GM18507 (cell line): ENCODE results near the gene DYNC1LI2.
"Not testable (repeated sequence)": the region's sequence is repeated elsewhere in the genome, so short reads cannot be mapped to it uniquely, and the experiment has no call there.

Experiments used
- DNase-seq: peaks from one replicate; pipeline ENCODE4 v3.0.0; 2011; ENCODE audit warnings: low read depth; ENCODE audit not compliant: insufficient read length; ENCODE audit errors: extremely low spot score
- FAIRE-seq: peaks from 2 replicates; lab custom pipeline; 2011; peaks lifted over from hg19 to GRCh38; lab: Jason Lieb, UNC

DYNC1LI2 gene

GRCh38 chr16:66751303-66751991 is at the start of gene DYNC1LI2:
DYNC1LI2 (minus strand) TSS chr16:66751609; CDS start chr16:66751591, 18 bp downstream.
- DNase-seq (peak; percentile 93), FAIRE-seq (peak; percentile 77)

GRCh38 chr16:66800856-66801255 is 49.4 kb upstream of the DYNC1LI2 start:
- no peak for DNase-seq

GRCh38 chr16:66798161-66798560 is 46.8 kb upstream of the DYNC1LI2 start:
- no peak for FAIRE-seq
- no peak for DNase-seq

More at GRCh38 chr16:66800856-66801255, 49.4 kb upstream of the DYNC1LI2 start:
- no peak for FAIRE-seq

GRCh38 chr16:66793984-66794383 is 42.6 kb upstream of the DYNC1LI2 start:
- not testable (repeated sequence) for FAIRE-seq, DNase-seq

GRCh38 chr16:66790130-66790733 is 38.8 kb upstream of the DYNC1LI2 start:
- FAIRE-seq (no peak), DNase-seq (no peak)

GRCh38 chr16:66787427-66787826 is 36.0 kb upstream of the DYNC1LI2 start:
- no peak for DNase-seq

GRCh38 chr16:66786551-66786950 is 35.1 kb upstream of the DYNC1LI2 start:
- DNase-seq (no peak), FAIRE-seq (no peak)

More at GRCh38 chr16:66787427-66787826, 36.0 kb upstream of the DYNC1LI2 start:
- no peak for FAIRE-seq

- no peak for FAIRE-seq
- no peak for DNase-seq
Measured at GRCh38 chr16:66776457-66776856, 25.0 kb upstream of the DYNC1LI2 start.

- DNase-seq (no peak), FAIRE-seq (no peak)
Measured at GRCh38 chr16:66774981-66775380, 23.6 kb upstream of the DYNC1LI2 start.

- DNase-seq (no peak), FAIRE-seq (no peak)
Measured at GRCh38 chr16:66758086-66758485, 6.7 kb upstream of the DYNC1LI2 start.

- no peak for DNase-seq
- no peak for FAIRE-seq
Measured at GRCh38 chr16:66754819-66755218, 3.4 kb upstream of the DYNC1LI2 start.

GRCh38 chr16:66754211-66754610 is 2.8 kb upstream of the DYNC1LI2 start:
- FAIRE-seq = no peak
- DNase-seq = no peak

- no peak for FAIRE-seq
- no peak for DNase-seq
Measured at GRCh38 chr16:66752958-66753357, 1.5 kb upstream of the DYNC1LI2 start.

GRCh38 chr16:66752379-66752778 is 970 bp upstream of the DYNC1LI2 start:
- DNase-seq (no peak), FAIRE-seq (no peak)

GRCh38 chr16:66751992-66752322 is 548 bp upstream of the DYNC1LI2 start:
- FAIRE-seq (no peak), DNase-seq (no peak)

GRCh38 chr16:66751053-66751302 is 431 bp downstream of the DYNC1LI2 start:
- FAIRE-seq (no peak), DNase-seq (no peak)

GRCh38 chr16:66750279-66751052 is 943 bp downstream of the DYNC1LI2 start:
- FAIRE-seq (no peak), DNase-seq (no peak)

GRCh38 chr16:66746682-66747081 is 4.7 kb downstream of the DYNC1LI2 start:
- peak; percentile 48 for FAIRE-seq
- no peak for DNase-seq

- FAIRE-seq = no peak
- DNase-seq = no peak
Measured at GRCh38 chr16:66746048-66746447, 5.4 kb downstream of the DYNC1LI2 start.

- DNase-seq = no peak
- FAIRE-seq = no peak
Measured at GRCh38 chr16:66741950-66742808, 9.2 kb downstream of the DYNC1LI2 start.
